Mesothelial cell of epicardium (in vitro differentiated cells): ENCODE results near the gene WNT5A. TPM values are rescaled to one million over a fixed set of nuclear protein-coding genes. Genes with fewer than 3 reads are reported as not detected.

Source experiments
- DNase-seq, 2 experiments: peaks; one replicate each; pipeline ENCODE4 v3.0.0; 2021; ENCODE audit warnings: low spot score in 2 of 2; ENCODE audit not compliant: unreplicated experiment in 2 of 2
- H3K27ac Mint-ChIP-seq: 2 replicates; pipeline ENCODE4 v1.8.0; 2021; ENCODE audit warnings: mixed read lengths
- H3K27me3 Mint-ChIP-seq: 2 replicates; pipeline ENCODE4 v1.8.0; 2021; ENCODE audit warnings: low read depth, mixed read lengths
- H3K36me3 Mint-ChIP-seq: 2 replicates; pipeline ENCODE4 v1.8.0; 2021; ENCODE audit warnings: mixed read lengths
- H3K4me1 Mint-ChIP-seq: 2 replicates; pipeline ENCODE4 v1.8.0; 2021; ENCODE audit warnings: mixed read lengths
- H3K4me3 Mint-ChIP-seq: 2 replicates; pipeline ENCODE4 v1.8.0; 2021; ENCODE audit warnings: mild to moderate bottlenecking, moderate library complexity, mixed read lengths
- H3K9me3 Mint-ChIP-seq: 2 replicates; pipeline ENCODE4 v1.8.0; 2021; ENCODE audit warnings: mixed read lengths
- total RNA-seq: library from RNA; stranded (reverse); gene quantifications from 3 replicates; pipeline ENCODE4 v1.2.1, GENCODE V29; 2021
- TF ChIP-seq, protein P1 (sequence below): fragments of 200-600 bp; sonication (generic); IDR thresholded peaks from one replicate; pipeline ENCODE4 v1.5.0; 2021; ENCODE audit warnings: antibody characterized with exemption; ENCODE audit not compliant: unreplicated experiment

WNT5A gene
- total RNA-seq, 1 donor from 2014 or later, result 63.8 TPM

- no peak overlapping the region for H3K4me3 Mint-ChIP-seq
- H3K36me3 Mint-ChIP-seq, result no peaks in the 10 kb centered on the region
- TF ChIP-seq, protein P1, sequence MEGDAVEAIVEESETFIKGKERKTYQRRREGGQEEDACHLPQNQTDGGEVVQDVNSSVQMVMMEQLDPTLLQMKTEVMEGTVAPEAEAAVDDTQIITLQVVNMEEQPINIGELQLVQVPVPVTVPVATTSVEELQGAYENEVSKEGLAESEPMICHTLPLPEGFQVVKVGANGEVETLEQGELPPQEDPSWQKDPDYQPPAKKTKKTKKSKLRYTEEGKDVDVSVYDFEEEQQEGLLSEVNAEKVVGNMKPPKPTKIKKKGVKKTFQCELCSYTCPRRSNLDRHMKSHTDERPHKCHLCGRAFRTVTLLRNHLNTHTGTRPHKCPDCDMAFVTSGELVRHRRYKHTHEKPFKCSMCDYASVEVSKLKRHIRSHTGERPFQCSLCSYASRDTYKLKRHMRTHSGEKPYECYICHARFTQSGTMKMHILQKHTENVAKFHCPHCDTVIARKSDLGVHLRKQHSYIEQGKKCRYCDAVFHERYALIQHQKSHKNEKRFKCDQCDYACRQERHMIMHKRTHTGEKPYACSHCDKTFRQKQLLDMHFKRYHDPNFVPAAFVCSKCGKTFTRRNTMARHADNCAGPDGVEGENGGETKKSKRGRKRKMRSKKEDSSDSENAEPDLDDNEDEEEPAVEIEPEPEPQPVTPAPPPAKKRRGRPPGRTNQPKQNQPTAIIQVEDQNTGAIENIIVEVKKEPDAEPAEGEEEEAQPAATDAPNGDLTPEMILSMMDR, result no peak
- no peak for DNase-seq
- H3K27ac Mint-ChIP-seq, result no peak overlapping the region
- no peaks in the 10 kb centered on the region for H3K9me3 Mint-ChIP-seq
- H3K27me3 Mint-ChIP-seq, result peaks cover 55% of the 10 kb centered on the region
- peaks cover 66% of the 10 kb centered on the region for H3K4me1 Mint-ChIP-seq
Measured at GRCh38 chr3:55521064-55521737, 34.1 kb upstream of the WNT5A start.

- peaks cover 61% of the 10 kb centered on the region for H3K4me1 Mint-ChIP-seq
- TF ChIP-seq, protein P1, result no peak
- no peaks in the 10 kb centered on the region for H3K9me3 Mint-ChIP-seq
- H3K27me3 Mint-ChIP-seq, result peaks cover 49% of the 10 kb centered on the region
- no peak for DNase-seq
- H3K4me3 Mint-ChIP-seq, result no peak overlapping the region
- H3K36me3 Mint-ChIP-seq, result no peaks in the 10 kb centered on the region
- H3K27ac Mint-ChIP-seq, result peak overlapping the region; percentile 34
Measured at GRCh38 chr3:55519019-55519418, 31.9 kb upstream of the WNT5A start.

DNA sequence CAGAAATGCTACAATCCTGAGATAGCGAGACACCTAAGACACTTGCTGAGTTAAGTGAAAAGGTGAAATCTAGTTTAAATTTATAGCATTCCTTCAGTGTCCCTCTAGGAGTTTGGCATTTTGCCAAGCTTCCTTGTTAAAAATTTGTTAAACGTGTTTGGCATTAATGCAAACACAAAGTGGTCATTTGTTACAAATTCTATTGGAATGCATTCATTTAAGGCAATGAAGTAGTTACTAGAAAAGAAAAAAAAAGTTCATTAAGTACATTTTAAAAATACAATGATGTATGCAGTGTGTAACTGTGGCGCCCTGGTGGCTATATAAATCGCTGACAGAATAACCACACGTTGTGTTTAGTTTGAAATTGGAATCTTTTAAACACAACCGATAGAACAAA, 31.3 kb upstream of the WNT5A start:
- Mint-ChIP-seq H3K27ac (peak overlapping the region; percentile 34), H3K4me1 (peaks cover 60% of the 10 kb centered on the region), H3K36me3 (no peaks in the 10 kb centered on the region)

DNA sequence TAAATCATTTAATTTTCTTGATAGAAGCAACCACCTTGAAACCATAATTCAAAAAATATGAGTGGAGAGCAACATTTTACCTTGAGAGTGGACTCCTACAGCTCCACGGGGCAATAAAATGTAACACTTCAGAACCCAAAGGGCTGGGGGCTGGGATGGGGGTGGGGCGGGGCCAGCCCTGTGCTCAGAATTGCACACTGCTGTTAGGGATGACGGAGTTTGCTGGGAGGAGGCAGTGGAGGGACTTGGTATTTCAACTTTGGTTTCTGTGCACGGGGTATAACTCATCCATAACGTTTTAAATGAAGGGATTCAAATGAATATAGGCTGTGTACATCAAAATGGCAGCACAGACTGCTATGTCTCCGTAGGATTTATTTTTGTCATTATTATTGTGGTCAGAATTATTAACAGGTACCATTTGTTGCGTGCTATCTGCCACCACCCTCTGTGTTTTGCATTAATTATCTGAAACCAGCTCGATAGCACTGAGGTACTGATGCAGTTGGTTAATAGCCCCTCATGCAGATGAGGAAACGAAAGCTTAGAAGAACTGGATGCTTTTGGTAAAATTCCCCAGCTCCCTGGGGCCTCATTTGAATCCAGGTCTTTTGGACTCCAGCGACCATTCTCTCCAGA, 29.4 kb upstream of the WNT5A start:
- Mint-ChIP-seq H3K36me3 (no peaks in the 10 kb centered on the region), H3K9me3 (no peaks in the 10 kb centered on the region), H3K27me3 (peaks cover 33% of the 10 kb centered on the region), H3K4me3 (no peak overlapping the region), H3K4me1 (peaks cover 67% of the 10 kb centered on the region), H3K27ac (no peak overlapping the region)
- DNase-seq, result no peak
- TF ChIP-seq, protein P1, result no peak

More for the DNA sequence above, 31.3 kb upstream of the WNT5A start:
- TF ChIP-seq, protein P1, result no peak
- DNase-seq, result no peak
- no peaks in the 10 kb centered on the region for H3K9me3 Mint-ChIP-seq
- no peak overlapping the region for H3K4me3 Mint-ChIP-seq
- peaks cover 46% of the 10 kb centered on the region for H3K27me3 Mint-ChIP-seq

DNA sequence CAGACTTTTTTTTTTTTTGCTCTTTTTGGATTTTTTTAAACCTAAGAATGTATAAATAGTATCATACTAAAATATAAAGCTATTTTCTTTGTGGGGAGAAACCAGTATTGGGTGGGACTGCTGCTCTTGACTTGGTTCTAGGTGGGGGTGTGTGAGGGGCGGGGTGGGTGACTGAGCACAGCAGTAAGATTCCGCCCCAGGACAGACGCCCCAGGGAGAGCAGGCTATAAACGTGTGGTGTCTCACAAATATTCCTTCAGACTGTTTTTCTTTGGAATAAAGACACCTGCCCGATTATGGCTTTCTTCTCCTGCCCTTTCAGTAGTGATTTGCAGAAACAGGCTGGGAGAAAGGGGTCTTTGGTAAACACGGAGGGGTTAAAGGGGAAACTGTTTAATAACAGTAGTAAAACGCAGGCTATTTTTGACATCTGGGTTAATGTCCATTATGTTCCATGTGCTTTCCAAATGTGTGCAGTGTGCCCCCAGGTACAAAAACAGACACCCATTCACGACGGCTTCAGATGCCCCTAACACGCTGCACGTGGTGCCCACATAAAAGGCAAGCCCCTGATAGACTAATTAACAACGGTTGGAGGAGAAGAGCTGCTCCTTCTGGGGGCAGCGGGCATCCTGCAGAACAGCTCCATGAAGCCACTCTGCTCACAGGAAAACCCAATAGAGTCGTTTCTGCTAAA, 28.6 kb upstream of the WNT5A start:
- no peaks in the 10 kb centered on the region for H3K36me3 Mint-ChIP-seq
- peaks cover 66% of the 10 kb centered on the region for H3K4me1 Mint-ChIP-seq
- no peak overlapping the region for H3K27ac Mint-ChIP-seq
- no peaks in the 10 kb centered on the region for H3K9me3 Mint-ChIP-seq
- H3K4me3 Mint-ChIP-seq, result no peak overlapping the region
- TF ChIP-seq, protein P1, result no peak
- DNase-seq, result no peak
- H3K27me3 Mint-ChIP-seq, result peaks cover 30% of the 10 kb centered on the region
